SK-N-MC (cell line): ENCODE results near the gene GRK7.

Experiments used
- EZH2 ChIP-seq: fragments of 200-600 bp; sonication (generic); IDR thresholded peaks from one replicate; pipeline ENCODE4 v1.6.1; 2017; ENCODE audit warnings: antibody characterized with exemption
- FOXP2 ChIP-seq: optimal IDR thresholded peaks from 2 replicates; pipeline ENCODE3; 2011; ENCODE audit warnings: mild to moderate bottlenecking, moderate library complexity; ENCODE audit not compliant: insufficient read depth; ENCODE audit errors: extremely low read length, control extremely low read depth

- no peak for TF ChIP-seq EZH2
- no peak for TF ChIP-seq FOXP2
Measured at GRCh38 chr3:141792495-141792894, 29.3 kb downstream of the GRK7 start.
